Measurements from ENCODE around the gene SGPP2.

GRCh38 chr2:222523783-222524544, 99.6 kb downstream of the SGPP2 start:
- TF ChIP-seq CTCF (optimal IDR thresholded peaks at IDR 0.05 in 1 of 3, IDR thresholded peaks at IDR 0.05 in 1 of 3, conservative IDR thresholded peaks at IDR 0.05 in 1 of 3; ENCODE audit: extremely low read depth in 1 of 3, insufficient read depth in 2 of 3, low read length in 3 of 3) (no peak), EZH2 (IDR thresholded peaks at IDR 0.05; ENCODE audit: low read length) (no peak)
